IPS DF 19.7 (cell line): ENCODE data around the gene ZNF143.
"Not testable (repeated sequence)": the region's sequence is repeated elsewhere in the genome, so short reads cannot be mapped to it uniquely, and the experiment has no call there.

Experiments
- DNase-seq: peaks from one replicate; pipeline ENCODE4 v3.0.0-alpha.2; 2013; ENCODE audit warnings: low read depth, low spot score

ZNF143 gene

DNA sequence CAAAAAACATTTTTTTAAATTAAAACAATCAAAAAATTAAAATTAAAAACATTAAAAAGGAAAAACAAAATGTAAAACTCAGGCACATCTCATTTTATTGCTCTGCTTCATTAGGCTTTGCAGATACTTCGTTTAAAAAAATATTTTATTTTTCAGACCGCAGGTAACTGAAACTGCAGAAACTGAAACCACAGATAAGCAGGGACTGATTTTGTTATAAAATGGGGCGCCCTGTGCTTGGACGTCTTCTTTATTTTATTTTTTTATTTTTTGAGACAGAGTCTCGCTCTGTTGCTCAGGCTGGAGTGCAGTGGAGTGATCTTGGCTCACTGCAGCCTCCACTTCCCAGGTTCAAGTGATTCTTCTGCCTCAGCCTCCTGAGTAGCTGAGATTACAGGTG lies 88.4 kb downstream of the ZNF143 start:
- not testable (repeated sequence) for DNase-seq

DNA sequence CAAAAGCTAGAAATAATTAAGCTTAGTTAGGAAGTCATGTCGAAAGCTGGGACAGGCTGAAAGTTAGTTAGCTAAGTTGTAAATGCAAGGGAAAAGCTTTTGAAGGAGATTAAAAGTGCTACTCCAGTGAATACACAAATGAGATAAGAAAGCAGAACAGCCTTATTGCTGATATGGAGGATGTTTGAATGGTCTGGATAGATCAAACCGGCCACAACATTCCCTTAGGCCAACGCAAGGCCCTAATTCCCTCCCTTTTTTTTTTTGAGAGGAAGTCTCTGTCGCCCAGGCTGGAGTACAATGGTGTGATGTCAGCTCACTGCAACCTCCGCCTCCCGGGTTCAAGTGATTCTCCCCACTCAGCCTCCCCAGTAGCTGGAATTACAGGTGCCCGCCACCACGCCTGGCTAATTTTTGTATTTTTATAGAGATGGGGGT lies 89.4 kb downstream of the ZNF143 start:
- DNase-seq: no peak

DNA sequence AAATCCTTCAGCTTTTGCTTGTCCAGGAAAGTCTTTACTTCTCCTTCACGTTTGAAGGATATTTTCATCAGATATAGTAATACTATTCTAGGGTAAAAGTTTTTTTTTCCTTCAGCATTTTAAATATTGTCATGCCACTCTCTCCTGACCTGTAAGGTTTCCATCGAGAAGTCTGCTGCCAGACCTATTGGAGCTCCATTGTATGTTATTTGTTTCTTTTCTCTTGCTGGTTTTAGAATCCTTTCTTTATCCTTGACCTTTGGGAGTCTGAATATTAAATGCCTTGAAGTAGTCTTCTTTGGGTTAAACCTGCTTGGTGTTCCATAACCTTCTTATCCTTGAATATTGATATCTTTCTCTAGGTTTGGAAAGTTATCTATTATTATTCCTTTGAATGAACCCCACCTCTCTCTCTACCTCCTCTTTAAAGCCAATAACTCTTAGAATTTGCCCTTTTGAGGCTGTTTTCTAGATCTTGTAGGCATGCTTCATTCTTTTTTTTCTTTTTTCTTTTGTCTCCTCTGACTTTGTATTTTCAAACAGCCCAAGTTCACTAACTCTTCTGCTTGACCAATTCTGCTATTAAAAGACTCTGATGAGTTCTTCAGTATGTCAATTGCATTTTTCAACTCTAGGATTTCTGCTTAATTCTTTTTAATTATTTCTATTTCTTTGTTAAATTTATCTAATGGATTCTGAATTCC lies 100.6 kb downstream of the ZNF143 start:
- no peak for DNase-seq

DNA sequence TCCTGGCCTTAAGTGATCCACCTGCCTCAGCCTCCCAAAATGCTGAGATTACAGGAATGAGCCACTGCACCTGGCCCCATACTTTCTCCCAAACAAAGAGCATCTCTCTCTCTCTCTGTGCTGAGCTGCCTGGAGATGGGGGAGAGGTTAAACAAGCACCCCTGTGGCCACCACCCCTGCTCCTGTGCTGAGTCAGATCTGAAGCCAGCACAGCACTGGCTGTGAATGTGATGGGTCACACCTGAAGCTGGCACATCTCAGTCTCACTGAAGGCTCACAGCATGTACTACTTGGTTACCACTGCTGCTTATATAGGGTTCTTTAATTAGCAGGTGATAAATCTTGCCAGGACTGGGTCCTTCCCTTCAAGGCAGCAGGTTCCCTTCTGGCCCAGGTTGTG lies 101.9 kb downstream of the ZNF143 start:
- DNase-seq: no peak

DNA sequence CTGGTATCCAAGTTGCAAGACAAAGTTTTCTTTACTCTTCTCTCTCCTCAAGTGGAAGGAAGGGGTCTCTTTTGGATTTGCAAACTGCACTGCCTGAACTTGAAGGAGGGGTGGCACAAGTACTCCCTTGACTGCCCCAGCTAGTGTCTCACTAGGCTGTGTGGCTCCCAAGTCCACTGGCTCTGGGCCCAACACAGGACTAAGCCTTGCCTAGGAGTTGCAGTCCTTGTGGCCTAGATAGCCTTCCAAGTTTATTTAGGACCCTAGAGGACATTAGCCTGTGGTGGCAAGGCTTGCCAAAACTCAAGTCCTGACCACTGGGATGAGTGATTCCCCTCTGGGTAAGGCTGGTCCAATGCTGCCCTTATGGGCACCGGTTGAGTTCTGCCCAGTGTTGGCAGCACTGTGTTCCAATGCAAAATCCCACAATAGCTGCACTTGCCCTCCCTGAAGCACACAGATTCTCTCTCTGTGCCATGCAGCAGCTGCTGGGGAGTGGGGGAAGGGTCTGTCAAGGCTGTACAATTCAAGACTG lies 102.5 kb downstream of the ZNF143 start:
- DNase-seq: no peak

DNA sequence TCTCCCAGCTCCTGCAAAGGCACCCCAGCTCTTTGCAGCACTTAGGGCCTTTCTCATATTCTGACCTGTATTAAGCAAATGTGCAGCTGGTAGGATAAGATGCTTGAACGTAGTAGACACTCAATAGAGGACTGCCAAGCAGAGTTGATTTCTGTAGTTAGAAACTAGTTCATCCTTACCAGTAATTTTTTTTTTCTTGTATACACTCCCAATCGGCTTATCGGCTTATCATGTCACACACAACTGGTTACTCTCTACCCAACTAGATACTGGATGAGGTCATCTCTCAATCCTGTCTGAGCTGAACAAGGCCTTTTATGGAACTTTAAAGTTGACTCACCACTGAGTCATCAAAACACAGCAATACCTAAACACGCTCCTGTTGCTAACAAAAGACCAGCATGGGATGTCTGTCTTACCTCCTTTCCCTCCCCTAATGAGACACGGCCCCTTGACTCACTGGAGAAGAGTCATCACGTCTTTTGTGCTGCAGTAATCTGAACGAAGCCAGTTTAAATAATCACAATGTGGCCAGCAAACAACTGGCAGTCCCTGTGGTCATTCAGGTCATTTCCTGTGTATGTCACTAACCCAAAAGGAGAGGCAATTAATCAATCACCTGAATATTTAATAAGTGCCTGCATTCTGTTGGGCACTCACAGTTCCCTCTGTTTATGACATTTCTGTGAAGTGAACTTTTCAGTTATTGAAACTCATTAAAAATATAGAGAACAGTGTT lies 105.2 kb downstream of the ZNF143 start:
- peak; percentile 98 for DNase-seq

DNA sequence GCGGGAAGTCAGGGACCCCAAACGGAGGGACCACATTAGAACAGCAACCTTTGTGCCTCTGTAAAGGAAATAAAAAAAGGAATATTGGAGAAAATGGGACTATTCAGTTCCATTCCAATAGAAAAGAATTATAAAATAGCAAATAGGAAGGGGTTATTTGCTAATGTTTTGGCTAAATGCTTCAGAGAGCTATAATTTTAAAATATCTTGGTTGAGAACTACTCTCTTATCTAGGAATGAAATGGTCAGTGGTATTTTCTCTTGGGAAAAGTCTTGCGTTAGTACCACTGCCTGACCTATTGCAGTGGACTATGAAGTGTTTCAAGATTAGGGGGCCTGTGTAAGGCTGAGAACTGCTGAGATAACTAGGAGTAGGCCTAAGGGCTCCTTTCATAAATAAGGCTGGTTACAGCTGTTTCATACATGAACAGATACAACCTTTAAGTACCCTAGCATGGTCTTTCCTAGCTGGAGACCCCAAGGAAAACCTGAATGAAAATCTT lies 105.8 kb downstream of the ZNF143 start:
- DNase-seq: no peak

DNA sequence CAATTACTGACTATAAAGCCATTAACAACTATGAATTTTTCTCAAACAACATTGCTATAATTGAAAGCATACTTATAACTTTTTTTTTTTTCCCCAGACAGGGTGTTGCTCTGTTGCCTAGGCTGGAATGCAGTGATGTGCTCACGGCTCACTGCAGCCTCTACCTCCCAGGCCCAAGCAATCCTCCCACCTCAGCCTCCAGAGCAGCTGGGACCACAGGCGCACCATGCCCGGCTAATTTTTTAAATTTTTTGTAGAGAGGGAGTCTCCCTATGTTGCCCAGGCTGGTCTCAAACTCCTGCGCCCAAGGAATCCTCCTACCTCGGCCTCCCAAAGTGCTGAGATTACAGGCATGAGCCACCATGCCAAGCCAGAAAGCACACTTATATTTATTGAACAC lies 106.6 kb downstream of the ZNF143 start:
- DNase-seq: no peak

DNA sequence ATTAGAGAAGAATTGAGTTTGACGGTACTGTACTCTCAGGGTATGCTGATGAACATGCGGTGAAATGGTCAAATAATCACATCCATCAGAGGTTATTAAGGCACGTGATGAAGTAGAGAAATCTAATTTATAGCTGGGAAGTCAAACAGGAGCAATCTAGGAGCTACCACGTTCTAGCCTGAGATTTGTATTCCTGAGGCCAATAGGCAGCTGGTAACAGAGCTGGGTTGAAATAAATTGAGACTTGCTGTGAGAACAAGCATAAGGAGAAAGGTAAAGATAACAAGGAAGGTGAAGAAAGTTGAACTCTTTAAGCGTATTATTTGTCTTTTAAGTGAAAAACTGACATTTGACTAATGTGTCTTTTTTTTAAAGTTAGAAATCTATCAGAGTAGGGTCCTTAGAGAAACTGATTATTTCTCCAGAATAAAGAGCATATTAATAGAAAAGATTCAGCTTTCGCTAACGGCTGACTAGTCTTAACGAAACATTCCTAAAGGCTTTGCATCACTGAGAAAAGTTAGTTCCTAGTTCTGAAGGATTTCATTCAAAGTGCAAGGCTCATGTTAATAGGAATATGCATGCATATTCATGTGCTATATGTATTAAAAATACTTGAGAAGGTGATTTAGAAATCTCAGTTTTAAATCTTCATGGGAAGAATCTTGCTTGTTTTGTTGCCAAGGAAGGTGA lies 107.5 kb downstream of the ZNF143 start:
- DNase-seq: no peak

DNA sequence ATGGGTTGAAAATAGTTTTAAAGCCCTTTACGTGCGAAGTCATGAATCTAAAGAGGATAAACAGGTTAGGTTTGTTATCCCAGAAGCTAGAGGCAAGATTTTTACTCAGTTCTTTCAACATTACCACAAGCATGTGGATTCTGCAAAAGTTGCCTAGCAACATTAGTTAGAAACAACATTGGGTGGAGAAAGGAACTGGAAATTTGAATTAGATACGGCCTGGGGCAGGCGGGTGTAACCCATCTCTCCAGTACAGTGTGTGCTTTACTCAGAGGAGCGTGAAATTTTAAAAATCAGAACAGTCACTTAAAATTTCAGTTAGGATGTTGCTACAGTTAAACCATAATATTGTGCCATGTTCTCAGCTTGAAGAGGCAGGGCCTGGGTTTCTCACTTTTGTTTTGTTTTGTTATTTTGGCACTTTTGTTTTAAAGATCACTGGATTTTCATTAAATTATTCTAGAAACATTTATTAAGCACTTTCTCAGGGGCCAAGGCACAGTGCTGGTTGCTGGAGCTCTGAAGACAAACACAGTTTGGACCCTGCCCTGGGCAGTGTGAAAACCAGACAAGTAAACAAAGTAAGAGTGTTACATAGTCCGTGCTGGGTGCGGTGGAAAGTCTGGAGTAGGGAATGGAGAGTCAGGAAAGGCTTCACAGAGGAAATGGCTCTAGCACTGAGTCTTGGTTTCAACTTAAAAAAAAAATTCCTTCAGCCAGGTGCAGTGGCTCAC lies 108.2 kb downstream of the ZNF143 start:
- no peak for DNase-seq

DNA sequence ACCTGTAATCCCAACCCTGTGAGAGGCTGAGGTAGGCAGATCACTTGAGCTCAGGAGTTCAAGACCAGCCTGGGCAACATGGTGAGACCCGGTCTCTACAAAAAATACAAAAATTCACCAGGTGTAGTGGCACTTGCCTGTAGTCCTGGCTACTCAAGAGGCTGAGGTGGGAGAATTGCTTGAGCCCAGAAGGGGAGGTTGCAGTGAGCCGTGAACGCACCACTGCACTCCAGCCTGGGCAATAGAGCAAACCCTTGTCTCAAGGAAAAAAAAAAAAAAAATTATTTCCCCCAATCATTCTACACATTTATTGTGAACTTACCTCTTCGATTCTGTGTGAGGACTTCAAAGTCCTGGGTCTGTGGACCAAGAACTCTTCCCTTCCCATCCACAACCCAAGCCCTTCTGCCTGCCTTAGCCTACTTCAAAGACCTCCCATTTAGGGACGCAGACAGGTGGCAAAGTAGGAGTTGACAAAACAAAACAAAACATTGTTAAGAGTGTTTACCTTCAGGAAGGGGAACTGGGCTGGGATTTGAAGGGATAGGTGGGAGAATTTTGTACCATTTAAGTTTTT lies 108.9 kb downstream of the ZNF143 start:
- DNase-seq: no peak

DNA sequence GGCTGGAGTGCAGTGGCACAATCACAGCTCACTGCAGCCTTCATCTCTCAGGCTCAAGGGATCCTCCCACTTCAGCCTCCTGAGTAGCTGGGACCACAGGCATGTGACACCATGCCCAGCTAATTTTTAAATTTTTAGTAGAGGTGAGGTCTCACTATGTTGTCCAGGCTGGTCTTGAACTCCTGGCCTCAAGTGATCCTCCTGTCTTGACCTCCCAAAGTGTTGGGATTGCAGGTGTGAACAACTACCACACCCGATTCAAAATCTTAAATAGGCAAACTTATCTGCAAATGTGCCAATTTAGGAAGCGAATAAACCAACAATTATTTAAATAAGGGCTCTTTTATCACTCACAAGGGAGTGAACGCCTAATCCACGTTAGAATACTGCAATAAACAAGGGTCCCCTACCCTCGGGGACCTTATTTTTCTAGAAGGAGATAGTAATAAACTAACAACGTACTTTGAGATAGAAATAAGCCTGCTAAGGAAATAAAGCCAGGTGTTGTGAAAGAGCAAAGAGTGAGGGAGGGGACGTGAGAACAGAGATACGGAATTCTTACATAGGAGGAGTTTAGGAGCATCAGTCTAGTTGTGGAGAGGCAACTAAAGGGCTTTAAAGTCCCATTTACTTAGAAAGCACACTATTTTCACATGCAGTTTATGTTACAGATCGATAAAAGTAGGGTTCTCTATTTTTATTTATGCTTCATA lies 109.7 kb downstream of the ZNF143 start:
- DNase-seq: no peak

DNA sequence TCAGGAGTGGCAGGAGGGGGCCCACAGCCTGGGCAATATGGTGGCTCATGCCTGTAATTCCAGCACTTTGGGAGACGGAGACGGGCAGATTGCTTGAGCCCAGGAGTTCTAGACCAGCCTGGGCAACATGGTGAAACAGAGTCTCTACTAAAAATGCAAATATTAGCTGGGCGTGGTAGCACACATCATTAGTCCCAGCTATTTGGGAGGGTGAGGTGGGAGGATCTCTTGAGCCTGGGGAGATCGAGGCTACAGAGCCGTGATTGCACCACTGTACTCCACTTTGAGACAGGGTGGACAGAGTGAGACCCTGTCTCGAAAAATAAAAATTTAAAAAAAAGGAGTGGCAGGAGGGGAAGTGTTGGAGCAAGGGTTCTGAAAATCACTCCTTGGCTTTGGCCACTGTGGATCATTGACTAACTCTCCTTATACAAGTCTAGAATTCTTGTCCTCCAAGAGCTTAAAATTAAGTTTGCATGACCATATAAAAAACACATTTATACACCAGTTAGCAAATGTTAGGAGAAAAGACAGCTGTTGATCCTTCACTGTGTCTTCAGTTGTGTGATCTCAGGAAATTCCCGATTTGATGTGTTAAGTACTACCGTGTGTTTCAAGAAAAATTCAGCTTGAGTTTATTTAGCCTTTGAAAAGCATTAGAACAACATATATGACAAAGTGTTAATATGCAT lies 110.4 kb downstream of the ZNF143 start:
- DNase-seq: no peak

DNA sequence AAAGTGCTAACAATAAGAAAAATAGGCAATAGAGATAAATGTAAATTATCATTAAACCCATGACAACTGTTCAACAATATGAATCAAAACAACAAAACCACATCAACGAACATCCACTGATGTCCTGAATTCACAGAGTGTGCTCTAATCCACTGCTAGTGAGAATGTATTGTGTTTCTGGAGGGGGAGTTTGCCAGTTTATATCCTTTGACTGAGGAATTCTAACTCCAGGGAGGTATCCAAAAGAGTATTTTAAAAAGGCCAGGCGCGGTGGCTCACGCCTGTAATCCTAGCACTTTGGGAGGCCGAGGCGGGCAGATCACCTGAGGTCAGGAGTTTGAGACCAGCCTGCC lies 110.9 kb downstream of the ZNF143 start:
- DNase-seq: no peak

DNA sequence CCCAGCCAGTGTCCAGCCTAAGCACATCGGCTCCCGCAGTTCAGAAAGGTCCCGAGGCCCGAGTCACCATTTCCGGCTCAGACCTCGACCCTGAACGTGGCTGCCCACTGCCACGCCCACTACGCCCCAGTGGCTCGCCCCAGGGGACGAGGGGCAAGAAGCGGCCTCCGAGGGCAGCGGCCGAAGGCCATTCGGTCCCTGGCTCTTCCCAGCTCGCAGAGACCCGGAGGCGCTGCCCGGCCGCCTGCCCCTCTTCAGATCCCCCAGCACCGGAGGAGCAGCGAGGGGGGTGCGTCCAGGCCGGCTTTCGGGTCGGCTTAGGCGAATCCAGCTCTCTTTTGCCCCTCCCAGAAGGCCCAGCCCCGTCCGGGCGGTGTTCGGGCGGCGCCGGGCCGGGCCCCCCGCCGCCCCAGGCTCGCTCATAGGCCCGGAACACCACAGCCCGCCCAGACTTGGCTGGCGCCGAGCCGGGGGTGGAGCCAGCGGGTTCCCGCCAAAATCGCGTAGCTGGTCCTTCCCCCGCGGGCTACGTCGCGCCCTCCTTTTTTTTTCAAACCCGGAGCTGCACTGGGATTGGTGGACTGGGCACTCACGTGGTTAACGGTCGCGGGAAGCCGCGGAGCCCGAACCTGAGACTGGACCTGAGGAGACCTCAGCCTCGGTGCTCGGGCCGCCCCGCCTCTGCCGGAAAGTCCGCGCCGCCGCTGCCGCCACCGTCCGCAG lies 112.4 kb downstream of the ZNF143 start, which contains the start of gene WEE1:
TSS of gene WEE1 (plus strand) at position 619 of the 723 bp plus-strand sequence. CDS start 264 bp downstream, outside the sequence.
- peak; percentile 91 for DNase-seq

DNA sequence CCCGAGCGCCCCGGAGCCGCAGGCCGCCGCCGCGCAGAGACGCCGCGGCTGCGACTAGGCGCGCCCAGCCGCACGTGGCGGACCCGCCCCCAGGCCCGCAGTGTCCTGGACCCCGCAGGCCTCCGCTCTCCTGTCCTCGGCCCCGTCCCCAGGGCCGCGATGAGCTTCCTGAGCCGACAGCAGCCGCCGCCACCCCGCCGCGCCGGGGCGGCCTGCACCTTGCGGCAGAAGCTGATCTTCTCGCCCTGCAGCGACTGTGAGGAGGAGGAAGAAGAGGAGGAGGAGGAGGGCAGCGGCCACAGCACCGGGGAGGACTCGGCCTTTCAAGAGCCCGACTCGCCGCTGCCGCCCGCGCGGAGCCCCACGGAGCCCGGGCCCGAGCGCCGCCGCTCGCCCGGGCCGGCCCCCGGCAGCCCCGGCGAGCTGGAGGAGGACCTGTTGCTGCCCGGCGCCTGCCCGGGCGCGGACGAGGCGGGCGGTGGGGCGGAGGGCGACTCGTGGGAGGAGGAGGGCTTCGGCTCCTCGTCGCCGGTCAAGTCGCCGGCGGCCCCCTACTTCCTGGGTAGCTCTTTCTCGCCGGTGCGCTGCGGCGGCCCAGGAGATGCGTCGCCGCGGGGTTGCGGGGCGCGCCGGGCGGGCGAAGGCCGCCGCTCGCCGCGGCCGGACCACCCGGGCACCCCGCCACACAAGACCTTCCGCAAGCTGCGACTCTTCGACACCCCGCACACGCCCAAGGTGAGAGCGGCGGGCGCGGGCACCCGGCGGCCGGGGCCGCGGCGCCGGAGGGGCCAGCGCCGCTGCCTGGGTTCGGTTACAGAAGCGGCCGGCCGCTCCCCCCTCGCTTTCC lies 113.2 kb downstream of the ZNF143 start:
- no peak for DNase-seq

DNA sequence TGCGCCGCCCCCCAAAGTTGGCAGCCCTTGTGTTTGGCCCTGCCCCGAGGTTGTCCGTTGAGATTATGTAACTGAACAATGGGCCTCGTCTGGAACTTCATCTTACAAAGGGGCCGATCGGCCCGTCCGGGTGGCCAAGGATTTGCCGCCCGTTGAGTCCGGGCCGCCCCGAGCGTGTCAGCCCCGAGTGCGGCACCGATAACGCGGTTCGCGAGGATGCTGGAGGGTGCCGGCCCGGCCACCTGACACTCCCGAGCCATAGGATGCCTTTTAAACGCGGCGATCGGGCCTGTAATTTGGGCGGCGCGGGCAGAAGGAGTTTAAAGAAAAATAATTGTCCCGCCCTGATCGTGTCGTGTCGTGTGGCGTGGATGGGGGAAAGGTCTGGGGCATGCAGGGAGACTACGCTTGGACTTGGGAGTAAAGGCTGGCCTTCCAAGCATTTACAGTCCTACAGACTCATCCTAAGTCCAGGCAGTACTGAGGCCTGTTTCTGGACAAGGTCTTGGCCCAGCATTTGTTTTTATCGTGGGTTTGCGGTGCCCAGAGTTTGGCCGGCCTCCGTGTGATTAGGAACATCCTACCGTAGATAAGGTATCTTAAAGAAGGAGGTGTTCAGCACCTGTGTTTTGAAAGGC lies 113.9 kb downstream of the ZNF143 start:
- no peak for DNase-seq
